ENCODE measurements around the gene RASAL2. TPM values are rescaled to one million over a fixed set of nuclear protein-coding genes. Genes with fewer than 3 reads are reported as not detected.

The RASAL2 gene
- total RNA-seq, 1 donor from 2014 or later: 57.5 TPM

GRCh38 chr1:178464566-178464965, 370.7 kb downstream of the RASAL2 start:
- Histone ChIP-seq H3K9me3 (no peaks in the 10 kb centered on the region), H3K4me1 (peaks cover 0 to 5% of the 10 kb centered on the region in 2 donors), H3K4me3 (no peak overlapping the region), H3K27ac (no peak overlapping the region), H3K27me3 (no peaks in the 10 kb centered on the region), H3K36me3 (peaks cover 25 to 38% of the 10 kb centered on the region in 2 donors)
- intact Hi-C loops (cut with DNase I): no loop called here
- no peak for TF ChIP-seq CTCF (IDR thresholded peaks at IDR 0.05)
- no peak for DNase-seq (ENCODE audit: low spot score in 2 of 2)

- no peak for DNase-seq (ENCODE audit: low spot score in 2 of 2)
- H3K4me3 ChIP-seq: no peak overlapping the region
- H3K36me3 ChIP-seq: peaks cover 25 to 38% of the 10 kb centered on the region in 2 donors
- TF ChIP-seq CTCF (IDR thresholded peaks at IDR 0.05): no peak
- no peaks in the 10 kb centered on the region for H3K27me3 ChIP-seq
- H3K27ac ChIP-seq: no peak overlapping the region
- peaks cover 0 to 5% of the 10 kb centered on the region in 2 donors for H3K4me1 ChIP-seq
- no peaks in the 10 kb centered on the region for H3K9me3 ChIP-seq
- intact Hi-C loops (cut with DNase I): no loop called here
Measured at GRCh38 chr1:178465011-178465410, 371.1 kb downstream of the RASAL2 start.

- H3K27ac ChIP-seq: no peak overlapping the region
- no peak overlapping the region for H3K4me3 ChIP-seq
- no peaks in the 10 kb centered on the region for H3K27me3 ChIP-seq
- H3K9me3 ChIP-seq: no peaks in the 10 kb centered on the region
- no peak for TF ChIP-seq CTCF (IDR thresholded peaks at IDR 0.05)
- DNase-seq (ENCODE audit: low spot score in 2 of 2): no peak
- peaks cover 25 to 53% of the 10 kb centered on the region in 2 donors for H3K36me3 ChIP-seq
- intact Hi-C loops (cut with DNase I): no loop called here
- peaks cover 0 to 5% of the 10 kb centered on the region in 2 donors for H3K4me1 ChIP-seq
Measured at GRCh38 chr1:178467837-178468236, 373.9 kb downstream of the RASAL2 start.

- no peaks in the 10 kb centered on the region for H3K27me3 ChIP-seq
- no peak overlapping the region for H3K4me3 ChIP-seq
- H3K27ac ChIP-seq: no peak overlapping the region
- intact Hi-C loops (cut with DNase I): no loop called here
- no peak for TF ChIP-seq CTCF (IDR thresholded peaks at IDR 0.05)
- no peaks in the 10 kb centered on the region for H3K9me3 ChIP-seq
- DNase-seq (ENCODE audit: low spot score in 2 of 2): no peak
- peaks cover 40 to 76% of the 10 kb centered on the region in 2 donors for H3K36me3 ChIP-seq
- H3K4me1 ChIP-seq: no peaks in the 10 kb centered on the region
Measured at GRCh38 chr1:178470411-178470960, 376.6 kb downstream of the RASAL2 start.

- Histone ChIP-seq H3K4me1 (no peaks in the 10 kb centered on the region), H3K4me3 (no peak overlapping the region), H3K27ac (no peak overlapping the region), H3K9me3 (no peaks in the 10 kb centered on the region), H3K36me3 (peaks cover 28 to 64% of the 10 kb centered on the region in 2 donors), H3K27me3 (no peaks in the 10 kb centered on the region)
- no peak for TF ChIP-seq CTCF (IDR thresholded peaks at IDR 0.05)
- no peak for DNase-seq (ENCODE audit: low spot score in 2 of 2)
- intact Hi-C loops (cut with DNase I): no loop called here
Measured at GRCh38 chr1:178472531-178472930, 378.6 kb downstream of the RASAL2 start.

- no peak for TF ChIP-seq CTCF (IDR thresholded peaks at IDR 0.05)
- DNase-seq (ENCODE audit: low spot score in 2 of 2): no peak
- no peaks in the 10 kb centered on the region for H3K9me3 ChIP-seq
- no peak overlapping the region for H3K4me3 ChIP-seq
- no peaks in the 10 kb centered on the region for H3K4me1 ChIP-seq
- H3K27me3 ChIP-seq: no peaks in the 10 kb centered on the region
- intact Hi-C loops (cut with DNase I): no loop called here
- no peak overlapping the region for H3K27ac ChIP-seq
- peaks cover 15 to 37% of the 10 kb centered on the region in 2 donors for H3K36me3 ChIP-seq
Measured at GRCh38 chr1:178477373-178477772, 383.5 kb downstream of the RASAL2 start.

Data from ascending aorta (tissue), 2 donors.